Mesothelial cell of epicardium (in vitro differentiated cells): ENCODE measurements around the gene DBH. TPM values are rescaled to one million over a fixed set of nuclear protein-coding genes. Genes with fewer than 3 reads are reported as not detected.

ENCODE experiments used
- DNase-seq, 2 experiments: peaks; one replicate each; pipeline ENCODE4 v3.0.0; 2021; ENCODE audit warnings: low spot score in 2 of 2; ENCODE audit not compliant: unreplicated experiment in 2 of 2
- H3K27ac Mint-ChIP-seq: 2 replicates; pipeline ENCODE4 v1.8.0; 2021; ENCODE audit warnings: mixed read lengths
- H3K27me3 Mint-ChIP-seq: 2 replicates; pipeline ENCODE4 v1.8.0; 2021; ENCODE audit warnings: low read depth, mixed read lengths
- H3K36me3 Mint-ChIP-seq: 2 replicates; pipeline ENCODE4 v1.8.0; 2021; ENCODE audit warnings: mixed read lengths
- H3K4me1 Mint-ChIP-seq: 2 replicates; pipeline ENCODE4 v1.8.0; 2021; ENCODE audit warnings: mixed read lengths
- H3K4me3 Mint-ChIP-seq: 2 replicates; pipeline ENCODE4 v1.8.0; 2021; ENCODE audit warnings: mild to moderate bottlenecking, moderate library complexity, mixed read lengths
- H3K9me3 Mint-ChIP-seq: 2 replicates; pipeline ENCODE4 v1.8.0; 2021; ENCODE audit warnings: mixed read lengths
- CTCF ChIP-seq: fragments of 200-600 bp; sonication (generic); IDR thresholded peaks from one replicate; pipeline ENCODE4 v1.5.0; 2021; ENCODE audit warnings: antibody characterized with exemption; ENCODE audit not compliant: unreplicated experiment
- total RNA-seq: library from RNA; stranded (reverse); gene quantifications from 3 replicates; pipeline ENCODE4 v1.2.1, GENCODE V29; 2021

The DBH gene
- total RNA-seq, 1 donor from 2014 or later: not detected

DNA sequence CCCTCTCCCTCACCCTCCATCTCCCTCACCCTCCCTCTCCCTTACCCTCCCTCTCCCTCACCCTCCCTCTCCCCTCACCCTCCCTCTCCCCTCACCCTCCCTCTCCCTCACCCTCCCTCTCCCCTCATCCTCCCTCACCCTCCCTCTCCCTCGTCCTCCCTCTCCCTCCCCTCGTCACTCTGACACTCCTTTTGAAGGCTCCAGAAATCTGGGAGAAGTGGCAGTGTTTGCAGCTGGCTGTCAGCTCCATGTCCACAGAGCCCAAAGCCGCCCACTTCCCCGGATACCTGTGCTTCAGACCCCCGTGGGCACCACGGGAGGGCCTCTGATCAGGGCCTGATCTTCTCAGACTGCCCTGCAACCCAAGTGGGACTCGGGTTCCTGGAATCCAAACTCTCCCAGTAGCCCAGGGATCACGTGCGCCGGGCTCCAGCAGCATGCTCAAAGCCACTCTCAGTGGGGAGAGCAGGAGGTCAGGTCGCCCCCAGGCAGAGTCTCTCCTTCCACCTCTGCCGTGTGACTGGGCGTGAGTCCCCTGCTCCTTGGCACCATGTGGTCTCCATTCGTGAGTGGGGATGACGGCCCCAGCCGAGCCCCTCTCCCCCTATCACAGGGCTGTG lies 33.1 kb downstream of the DBH start:
- H3K4me3 Mint-ChIP-seq: no peak overlapping the region
- no peaks in the 10 kb centered on the region for H3K9me3 Mint-ChIP-seq
- H3K27ac Mint-ChIP-seq: no peak overlapping the region
- H3K4me1 Mint-ChIP-seq: no peaks in the 10 kb centered on the region
- TF ChIP-seq CTCF: no peak
- no peaks in the 10 kb centered on the region for H3K27me3 Mint-ChIP-seq
- DNase-seq: no peak
- H3K36me3 Mint-ChIP-seq: no peaks in the 10 kb centered on the region

DNA sequence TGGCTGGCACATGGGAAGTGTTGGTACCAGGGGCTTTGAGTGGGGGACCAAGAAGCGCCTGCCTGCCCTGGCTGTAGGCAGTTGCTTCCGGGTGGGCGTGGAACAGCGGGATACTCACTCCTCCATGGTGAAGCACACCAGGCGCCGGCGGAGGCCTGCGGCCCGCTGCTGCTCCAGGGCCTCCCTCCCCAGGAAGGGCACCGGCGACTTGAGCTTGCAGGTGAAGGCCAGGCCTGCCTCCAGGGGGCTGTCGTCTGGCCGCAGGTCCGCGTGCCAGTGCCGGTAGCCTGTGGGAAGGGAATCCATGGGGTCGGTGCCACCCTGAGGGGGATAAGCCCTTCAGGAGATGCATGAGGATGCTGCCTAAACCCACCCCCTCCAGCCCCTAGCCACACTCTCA lies 34.3 kb downstream of the DBH start:
- H3K9me3 Mint-ChIP-seq: no peaks in the 10 kb centered on the region
- no peaks in the 10 kb centered on the region for H3K27me3 Mint-ChIP-seq
- no peak for TF ChIP-seq CTCF
- no peaks in the 10 kb centered on the region for H3K4me1 Mint-ChIP-seq
- no peak overlapping the region for H3K4me3 Mint-ChIP-seq
- DNase-seq: no peak
- no peaks in the 10 kb centered on the region for H3K36me3 Mint-ChIP-seq
- no peak overlapping the region for H3K27ac Mint-ChIP-seq

GRCh38 chr9:133671371-133671770 lies 35.2 kb downstream of the DBH start:
- H3K27me3 Mint-ChIP-seq: no peaks in the 10 kb centered on the region
- H3K4me3 Mint-ChIP-seq: no peak overlapping the region
- H3K36me3 Mint-ChIP-seq: no peaks in the 10 kb centered on the region
- TF ChIP-seq CTCF: no peak
- DNase-seq: no peak
- peaks cover 3% of the 10 kb centered on the region for H3K4me1 Mint-ChIP-seq
- H3K27ac Mint-ChIP-seq: no peak overlapping the region
- H3K9me3 Mint-ChIP-seq: no peaks in the 10 kb centered on the region

DNA sequence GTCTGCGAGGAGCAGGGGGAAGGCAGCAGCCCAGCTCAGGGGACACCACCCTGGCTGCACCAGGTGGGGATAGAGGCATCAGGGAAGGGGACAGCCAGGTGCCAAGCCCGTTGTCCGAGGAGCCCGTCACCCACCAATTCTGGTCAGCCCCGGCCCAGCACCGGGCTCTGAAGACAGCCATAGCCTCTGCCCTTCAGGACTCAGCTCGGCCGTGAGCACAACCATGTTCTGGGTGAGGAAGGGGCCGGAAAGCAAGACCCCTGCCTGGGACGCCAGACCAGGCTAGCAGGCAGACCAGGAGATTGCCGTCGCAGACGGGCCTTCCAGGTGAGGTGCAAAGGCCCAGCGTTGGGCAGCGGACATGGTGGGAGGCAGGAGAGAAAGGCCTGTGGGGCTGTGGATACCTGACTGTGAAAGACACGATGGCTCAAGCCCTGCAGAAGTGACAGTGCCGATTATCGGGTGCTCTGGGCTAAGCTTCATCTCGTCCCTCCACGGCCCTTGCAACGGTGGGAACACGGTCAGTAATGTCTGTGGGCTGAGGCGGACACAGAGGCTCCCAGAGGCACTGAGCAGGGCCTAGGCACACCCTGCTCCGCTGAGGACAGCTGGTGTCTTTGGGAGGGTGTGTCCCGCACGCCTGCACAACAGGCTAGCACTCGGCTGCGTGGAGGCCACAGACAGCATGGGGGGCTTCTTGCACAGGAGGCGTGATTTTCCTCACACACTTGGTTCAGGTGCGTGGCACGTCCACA lies 36.5 kb downstream of the DBH start:
- no peak for TF ChIP-seq CTCF
- Mint-ChIP-seq H3K27me3 (no peaks in the 10 kb centered on the region), H3K27ac (no peak overlapping the region), H3K4me3 (no peak overlapping the region), H3K4me1 (peaks cover 6% of the 10 kb centered on the region), H3K36me3 (no peaks in the 10 kb centered on the region), H3K9me3 (no peaks in the 10 kb centered on the region)
- DNase-seq: no peak

- no peak overlapping the region for H3K4me3 Mint-ChIP-seq
- no peaks in the 10 kb centered on the region for H3K36me3 Mint-ChIP-seq
- peaks cover 6% of the 10 kb centered on the region for H3K4me1 Mint-ChIP-seq
- no peak for DNase-seq
- no peak overlapping the region for H3K27ac Mint-ChIP-seq
- no peaks in the 10 kb centered on the region for H3K27me3 Mint-ChIP-seq
- no peaks in the 10 kb centered on the region for H3K9me3 Mint-ChIP-seq
- no peak for TF ChIP-seq CTCF
These were observed 37.1 kb downstream of the DBH start for GRCh38 chr9:133673258-133673655.
